ENCODE data around the gene DNAH17. TPM values are rescaled to one million over a fixed set of nuclear protein-coding genes. Genes with fewer than 3 reads are reported as not detected.

Gene DNAH17
- total and polyA plus RNA-seq, 2 of the 8 experiments (the other 6 are each of a cell fraction or from before 2014, with no cell fraction given) = 0.14 to 0.67 TPM

- Histone ChIP-seq H3K14ac (ENCODE audit: insufficient read length) (no peak overlapping the region), H2BK120ac (replicated peaks; ENCODE audit: low read depth, low read length) (no peak overlapping the region), H3K36me3 (ENCODE audit: control insufficient read depth in 2 of 4, insufficient read depth in 4 of 4, low read length in 3 of 4) (peaks cover 0 to 3% (median 0%) of the 10 kb centered on the region in 4 experiments; a peak in 1 of 8 replicates), H2BK20ac (ENCODE audit: low read length) (no peak overlapping the region), H3K79me1 (ENCODE audit: low read depth, low read length) (peaks cover 19% of the 10 kb centered on the region), H3K27me3 (replicated peaks in 1 of 4; ENCODE audit: control insufficient read depth in 3 of 4, extremely low read depth in 1 of 4, insufficient read depth in 3 of 4, low read length in 3 of 4) (no peaks in the 10 kb centered on the region), H3K18ac (ENCODE audit: extremely low read depth, low read length) (no peak overlapping the region), H3K27ac (ENCODE audit: low read depth, low read length) (no peak overlapping the region), H2BK15ac (ENCODE audit: low read length) (no peak overlapping the region), H3K4me3 (ENCODE audit: extremely low read depth in 1 of 4, insufficient read depth in 2 of 4, low read depth in 3 of 4, low read length in 4 of 4) (no peak overlapping the region), H4K8ac (ENCODE audit: extremely low read depth, insufficient read depth, low read length) (no peak overlapping the region), H3K4me2 (ENCODE audit: insufficient read depth in 1 of 2, low read depth in 2 of 2, low read length in 2 of 2) (no peak overlapping the region), H2AK5ac (ENCODE audit: low read depth, low read length) (no peak overlapping the region), H3K23ac (ENCODE audit: insufficient read length) (no peak overlapping the region), H3K4me1 (replicated peaks in 1 of 4; ENCODE audit: control insufficient read depth in 3 of 4, insufficient read depth in 4 of 4, low read length in 3 of 4) (peaks cover 11 to 25% (median 19%) of the 10 kb centered on the region in 4 experiments), H3K4ac (replicated peaks; ENCODE audit: insufficient read length, low read depth, low read length) (no peak overlapping the region), H3K79me2 (ENCODE audit: control insufficient read depth in 1 of 2, insufficient read depth in 2 of 2, low read length in 2 of 2) (peaks cover 75 to 98% of the 10 kb centered on the region in 2 experiments), H3K56ac (replicated peaks; ENCODE audit: insufficient read length, low read depth, low read length) (no peak overlapping the region), H2BK12ac (ENCODE audit: low read depth, low read length) (no peak overlapping the region), H4K20me1 (replicated peaks in 1 of 2; ENCODE audit: control insufficient read depth in 1 of 2, insufficient read depth in 2 of 2, low read length in 2 of 2) (peaks cover 13 to 45% of the 10 kb centered on the region in 2 experiments), H3K9ac (replicated peaks in 1 of 4; ENCODE audit: extremely low read depth in 1 of 4, low read depth in 3 of 4, low read length in 3 of 4) (no peak overlapping the region), H2AFZ (ENCODE audit: low read length) (no peak overlapping the region), H4K91ac (replicated peaks; ENCODE audit: insufficient read length, low read length) (peak overlapping the region; percentile 53), H4K5ac (ENCODE audit: insufficient read length, low read depth, low read length) (no peak overlapping the region), H3K9me3 (ENCODE audit: insufficient read depth in 2 of 2, low read depth in 1 of 2, low read length in 1 of 2) (no peaks in the 10 kb centered on the region), H2BK5ac (ENCODE audit: low read depth, low read length) (no peak overlapping the region), H3K23me2 (ENCODE audit: low read depth, low read length) (peaks cover 4% of the 10 kb centered on the region; the same call in 1 of the 2 replicates)
- DNase-seq (ENCODE audit: low read depth in 1 of 2, low spot score in 2 of 2) (no peak), FAIRE-seq (no peak)
- ChIA-PET CTCF (ENCODE audit: partially characterized antibody) (interaction anchor here (0.6 to 1.0 kb wide), 2 partner anchors 28 to 1848 kb away, joined by 3 to 7 read pairs; no protein-coding TSS in a partner anchor), POLR2A (ENCODE audit: partially characterized antibody) (interaction anchor here (1.1 to 2.1 kb wide), 2 partner anchors 8 to 28 kb away, joined by 3 to 5 read pairs; no protein-coding TSS in a partner anchor)
- 83% methylated on average over 15 of the region's 15 CpGs; no CpG with 5 or more reads in 1 of the 2 experiments for WGBS, 2 experiments (ENCODE audit: extremely low coverage in 1 of 2, insufficient coverage in 1 of 2, insufficient read length in 1 of 2, insufficient replicate concordance in 2 of 2, low coverage in 1 of 2, low lambda C conversion rate in 2 of 2, missing lambda C conversion rate in 1 of 2)
- no peak for TF ChIP-seq YY1 (IDR thresholded peaks at IDR 0.05; ENCODE audit: low read depth, low read length)
- no peak for TF ChIP-seq CTBP2 (IDR thresholded peaks at IDR 0.05; ENCODE audit: borderline replicate concordance, insufficient read depth, insufficient read length, low read length)
- TF ChIP-seq POU5F1 (IDR thresholded peaks at IDR 0.05; ENCODE audit: low read depth, low read length) = no peak
- no peak for TF ChIP-seq JUN (IDR thresholded peaks at IDR 0.05; ENCODE audit: low read depth, low read length)
- no peak for TF ChIP-seq CHD1 (IDR thresholded peaks at IDR 0.05; ENCODE audit: low read depth, low read length)
- TF ChIP-seq CTCF (IDR thresholded peaks at IDR 0.05; ENCODE audit: control extremely low read depth in 1 of 3, insufficient read depth in 1 of 3, low read depth in 1 of 3, low read length in 3 of 3) = no peak
- TF ChIP-seq NANOG (IDR thresholded peaks at IDR 0.05; ENCODE audit: insufficient read depth, low read depth, low read length, poor library complexity, severe bottlenecking) = no peak
- TF ChIP-seq PHF8 (conservative IDR thresholded peaks at IDR 0.05; ENCODE audit: low read depth, low read length) = no peak
- TF ChIP-seq EGR1 (IDR thresholded peaks at IDR 0.05; ENCODE audit: borderline replicate concordance, low read depth, low read length) = no peak
Measured at GRCh38 chr17:78383725-78384471, 193.3 kb downstream of the DNAH17 start.
